Endodermal cell (in vitro differentiated cells): ENCODE data around the gene PLA2G15. TPM values are rescaled to one million over a fixed set of nuclear protein-coding genes. Genes with fewer than 3 reads are reported as not detected.

Source experiments
- DNase-seq: peaks from one replicate; pipeline ENCODE4 v3.0.0-alpha.2; 2017
- H3K27ac ChIP-seq: 2 replicates; pipeline ENCODE4 v1.5.1; 2013; ENCODE audit warnings: mild to moderate bottlenecking, low read depth, low read length, moderate library complexity
- H3K27me3 ChIP-seq: 2 replicates; pipeline ENCODE4 v1.6.1; 2013; ENCODE audit warnings: mild to moderate bottlenecking, low read length, moderate library complexity; ENCODE audit not compliant: insufficient read depth, control insufficient read depth, poor library complexity, severe bottlenecking
- H3K36me3 ChIP-seq: 2 replicates; pipeline ENCODE4 v1.7.0; 2013; ENCODE audit warnings: mild to moderate bottlenecking, low read length, moderate library complexity; ENCODE audit not compliant: control insufficient read depth, insufficient read depth
- H3K4me1 ChIP-seq: one replicate; pipeline ENCODE4 v1.7.0; 2013; ENCODE audit warnings: low read length; ENCODE audit not compliant: control insufficient read depth, insufficient read depth
- H3K4me3 ChIP-seq: 2 replicates; pipeline ENCODE4 v1.5.1; 2013; ENCODE audit warnings: mild to moderate bottlenecking, low read length, moderate library complexity
- H3K9ac ChIP-seq: 2 replicates; pipeline ENCODE4 v1.6.1; 2013; ENCODE audit warnings: mild to moderate bottlenecking, low read length, moderate library complexity; ENCODE audit not compliant: poor library complexity, severe bottlenecking; ENCODE audit errors: extremely low read depth
- H3K9me3 ChIP-seq: 2 replicates; pipeline ENCODE4 v1.6.1; 2013; ENCODE audit warnings: mild to moderate bottlenecking, low read length, moderate library complexity; ENCODE audit not compliant: control insufficient read depth
- H3K27ac Mint-ChIP-seq: 2 replicates; pipeline ENCODE4 v1.8.0; 2020; ENCODE audit warnings: mixed read lengths
- H3K27me3 Mint-ChIP-seq: 2 replicates; pipeline ENCODE4 v1.8.0; 2021; ENCODE audit warnings: mild to moderate bottlenecking, mixed read lengths; ENCODE audit not compliant: insufficient read depth
- H3K36me3 Mint-ChIP-seq: 2 replicates; pipeline ENCODE4 v1.8.0; 2020; ENCODE audit warnings: low read depth, mixed read lengths
- H3K4me1 Mint-ChIP-seq: 2 replicates; pipeline ENCODE4 v1.8.0; 2020; ENCODE audit warnings: mixed read lengths
- H3K4me3 Mint-ChIP-seq: 2 replicates; pipeline ENCODE4 v1.8.0; 2020; ENCODE audit warnings: mild to moderate bottlenecking, moderate library complexity, mixed read lengths
- H3K9me3 Mint-ChIP-seq: 2 replicates; pipeline ENCODE4 v1.8.0; 2020; ENCODE audit warnings: mild to moderate bottlenecking, mixed read lengths
- WGBS, 2 experiments: methylation state at CpG; one replicate each; pipeline versions ENCODE4 v1.1.5 to v1.1.7; 2013; ENCODE audit warnings: missing lambda C conversion rate in 2 of 2, mixed read lengths in 1 of 2; ENCODE audit not compliant: insufficient coverage in 1 of 2, insufficient read length in 1 of 2; 5-methylcytosine and 5-hydroxymethylcytosine counted together
- total RNA-seq, 2 donors: library from RNA; stranded (reverse); fragmentation: NEBNext Ultra II Directional in 1 of 2; extraction: Animal tissue kit (Norgen Biotek cat#: 25700) in 1 of 2; gene quantifications; 2 replicates in 1 of 2; 3 replicates in 1 of 2; pipeline ENCODE4 v1.2.1, GENCODE V29; 2021
- TF ChIP-seq, protein P1 (sequence below): fragments of 200-600 bp; sonication (generic); conservative IDR thresholded peaks from 2 replicates; pipeline ENCODE4 v1.5.0; 2021; ENCODE audit warnings: antibody characterized with exemption, mild to moderate bottlenecking

Gene PLA2G15
- total RNA-seq, 2 donors from 2014 or later: 8.7 to 10.0 TPM

DNA sequence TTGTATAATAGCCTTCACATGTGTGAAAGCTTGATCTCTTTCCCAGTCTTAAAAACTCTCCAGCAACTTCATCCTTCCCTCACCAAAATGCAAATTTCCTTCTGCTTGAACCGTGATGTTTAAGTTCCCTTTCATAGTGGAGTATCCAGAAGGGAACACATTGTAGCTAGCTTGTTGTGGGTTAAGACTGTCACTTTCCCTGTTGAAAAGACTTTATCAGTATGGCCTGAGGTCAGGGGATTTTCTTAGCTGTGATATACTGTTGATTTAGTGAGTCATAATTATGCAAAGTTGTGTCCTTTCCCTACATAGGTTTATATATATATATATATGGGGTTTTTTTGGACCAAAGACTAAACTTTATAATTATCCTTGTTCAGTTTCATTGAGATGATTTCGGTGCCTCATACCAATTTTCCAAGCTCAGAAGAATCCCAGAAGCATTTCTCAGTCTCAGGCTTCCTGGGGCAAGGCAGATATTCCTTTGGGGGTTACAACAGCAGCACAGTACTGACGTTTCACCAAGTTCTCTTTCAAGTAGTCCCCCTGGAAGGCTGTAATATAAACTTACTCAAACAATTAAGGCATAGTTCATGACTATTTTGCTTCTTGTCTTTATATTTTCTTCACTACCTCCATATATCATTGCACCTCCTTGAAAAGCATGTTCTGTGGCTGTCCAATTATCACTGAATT lies 44.9 kb upstream of the PLA2G15 start:
- 69 to 74% methylated on average over 3 of the region's 3 CpGs for WGBS, 2 experiments
- Mint-ChIP-seq H3K9me3 (no peaks in the 10 kb centered on the region), H3K4me3 (no peak overlapping the region), H3K27ac (no peak overlapping the region), H3K27me3 (no peaks in the 10 kb centered on the region), H3K4me1 (peaks cover 4% of the 10 kb centered on the region), H3K36me3 (peaks cover 3% of the 10 kb centered on the region)
- Histone ChIP-seq H3K36me3 (no peaks in the 10 kb centered on the region), H3K27ac (no peak overlapping the region), H3K9ac (no peak overlapping the region), H3K4me1 (no peaks in the 10 kb centered on the region), H3K9me3 (no peaks in the 10 kb centered on the region), H3K4me3 (no peak overlapping the region), H3K27me3 (no peaks in the 10 kb centered on the region)
- TF ChIP-seq, protein P1, sequence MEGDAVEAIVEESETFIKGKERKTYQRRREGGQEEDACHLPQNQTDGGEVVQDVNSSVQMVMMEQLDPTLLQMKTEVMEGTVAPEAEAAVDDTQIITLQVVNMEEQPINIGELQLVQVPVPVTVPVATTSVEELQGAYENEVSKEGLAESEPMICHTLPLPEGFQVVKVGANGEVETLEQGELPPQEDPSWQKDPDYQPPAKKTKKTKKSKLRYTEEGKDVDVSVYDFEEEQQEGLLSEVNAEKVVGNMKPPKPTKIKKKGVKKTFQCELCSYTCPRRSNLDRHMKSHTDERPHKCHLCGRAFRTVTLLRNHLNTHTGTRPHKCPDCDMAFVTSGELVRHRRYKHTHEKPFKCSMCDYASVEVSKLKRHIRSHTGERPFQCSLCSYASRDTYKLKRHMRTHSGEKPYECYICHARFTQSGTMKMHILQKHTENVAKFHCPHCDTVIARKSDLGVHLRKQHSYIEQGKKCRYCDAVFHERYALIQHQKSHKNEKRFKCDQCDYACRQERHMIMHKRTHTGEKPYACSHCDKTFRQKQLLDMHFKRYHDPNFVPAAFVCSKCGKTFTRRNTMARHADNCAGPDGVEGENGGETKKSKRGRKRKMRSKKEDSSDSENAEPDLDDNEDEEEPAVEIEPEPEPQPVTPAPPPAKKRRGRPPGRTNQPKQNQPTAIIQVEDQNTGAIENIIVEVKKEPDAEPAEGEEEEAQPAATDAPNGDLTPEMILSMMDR: no peak
- DNase-seq: no peak

DNA sequence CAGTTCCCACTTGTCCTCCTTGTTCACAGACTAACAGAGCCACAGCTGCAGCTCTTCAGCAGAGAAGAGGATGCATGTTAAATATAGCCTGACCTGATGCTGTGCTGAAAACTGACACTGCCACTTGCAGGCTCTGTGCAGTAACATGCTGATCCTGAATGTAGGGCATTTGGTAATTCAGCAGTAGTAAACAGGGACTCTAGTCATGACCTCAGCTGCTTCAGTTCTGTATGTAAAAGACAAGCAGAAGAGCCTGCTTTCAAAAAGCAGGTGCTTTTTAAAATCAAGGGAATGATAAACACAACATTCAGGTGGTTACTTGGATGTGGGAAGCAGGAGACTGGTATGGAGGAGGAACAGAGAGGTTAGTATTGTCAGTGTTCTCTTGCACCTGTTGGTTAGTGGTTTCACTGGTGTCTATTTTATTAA lies 43.1 kb upstream of the PLA2G15 start:
- H3K27ac Mint-ChIP-seq: no peak overlapping the region

DNA sequence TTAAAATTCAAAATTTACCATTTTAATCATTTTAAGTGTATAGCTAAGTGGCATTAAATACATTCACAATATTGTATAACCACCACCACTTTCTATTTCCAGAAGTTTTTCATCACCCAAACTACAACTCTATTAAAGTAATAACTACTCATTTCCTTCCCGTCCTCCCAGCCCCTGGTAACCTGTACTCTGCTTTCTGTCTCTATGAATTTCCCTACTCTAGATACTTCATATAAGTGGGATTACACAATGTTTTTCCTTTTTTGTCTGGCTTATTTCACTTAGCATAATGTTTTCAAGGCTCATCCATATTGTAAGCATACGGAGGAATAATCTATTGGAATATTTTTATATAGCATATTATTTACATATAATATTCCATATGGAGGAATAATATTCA lies 38.9 kb upstream of the PLA2G15 start:
- Histone ChIP-seq H3K4me3 (no peak overlapping the region), H3K9me3 (no peaks in the 10 kb centered on the region), H3K27ac (no peak overlapping the region), H3K9ac (no peak overlapping the region), H3K36me3 (no peaks in the 10 kb centered on the region), H3K4me1 (no peaks in the 10 kb centered on the region), H3K27me3 (no peaks in the 10 kb centered on the region)
- H3K27me3 Mint-ChIP-seq: no peaks in the 10 kb centered on the region
- H3K27ac Mint-ChIP-seq: no peak overlapping the region
- no peak for DNase-seq
- no peak overlapping the region for H3K4me3 Mint-ChIP-seq
- no peaks in the 10 kb centered on the region for H3K9me3 Mint-ChIP-seq
- WGBS, 2 experiments: 97 to 100% methylated on average over 1 of the region's 2 CpGs
- peaks cover 2% of the 10 kb centered on the region for H3K36me3 Mint-ChIP-seq
- TF ChIP-seq, protein P1: no peak
- no peaks in the 10 kb centered on the region for H3K4me1 Mint-ChIP-seq

More for the DNA sequence above, 43.1 kb upstream of the PLA2G15 start:
- Histone ChIP-seq H3K9ac (no peak overlapping the region), H3K4me1 (no peaks in the 10 kb centered on the region), H3K4me3 (no peak overlapping the region), H3K36me3 (no peaks in the 10 kb centered on the region), H3K9me3 (no peaks in the 10 kb centered on the region), H3K27me3 (no peaks in the 10 kb centered on the region), H3K27ac (no peak overlapping the region)
- H3K27me3 Mint-ChIP-seq: no peaks in the 10 kb centered on the region
- H3K4me1 Mint-ChIP-seq: peaks cover 4% of the 10 kb centered on the region
- no peak for DNase-seq
- no peak overlapping the region for H3K4me3 Mint-ChIP-seq
- TF ChIP-seq, protein P1: no peak
- H3K9me3 Mint-ChIP-seq: no peaks in the 10 kb centered on the region
- H3K36me3 Mint-ChIP-seq: peaks cover 2% of the 10 kb centered on the region
